ENCODE measurements around the gene AMN. TPM values are rescaled to one million over a fixed set of nuclear protein-coding genes. Genes with fewer than 3 reads are reported as not detected.

Gene AMN
- total RNA-seq, 4 donors from 2014 or later: 0.59 TPM; not detected in 3

DNA sequence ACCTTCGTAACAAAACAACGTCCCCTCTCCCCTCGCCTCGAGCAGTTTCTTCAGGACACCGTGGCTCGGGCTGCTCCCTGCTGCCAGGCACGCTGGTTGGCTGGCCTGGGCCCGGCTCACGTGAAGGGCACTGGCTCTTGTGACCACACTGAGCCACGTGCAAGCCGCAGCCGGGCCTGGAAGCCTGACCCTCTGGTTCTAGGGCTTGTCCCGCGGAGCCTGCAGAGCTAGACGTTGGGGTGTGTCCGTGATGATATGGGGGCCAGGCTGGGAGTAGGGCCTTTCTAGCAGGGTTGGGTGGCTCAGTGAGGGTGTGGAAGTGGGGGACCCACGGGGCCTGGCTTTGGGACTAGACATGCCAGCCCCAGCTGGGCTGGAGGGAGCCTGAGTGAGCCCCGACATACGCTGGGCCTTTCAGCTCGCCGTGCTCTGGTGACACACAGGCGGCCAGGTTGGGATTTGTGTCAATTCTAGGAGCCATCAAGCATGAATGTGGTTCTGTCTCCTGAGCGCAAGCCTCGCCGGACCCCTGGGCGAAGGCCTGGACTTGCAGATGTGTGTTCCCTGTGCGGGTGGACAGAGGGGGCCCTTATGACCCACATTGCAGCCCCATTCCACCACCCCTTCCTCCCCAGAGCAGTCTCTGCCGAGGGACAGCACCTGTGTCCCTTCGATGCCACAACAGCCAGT lies 13.6 kb upstream of the AMN start:
- Histone ChIP-seq H3K27ac (no peak overlapping the region), H3K36me3 (peaks cover 0 to 53% of the 10 kb centered on the region in 2 donors), H3K9me3 (no peaks in the 10 kb centered on the region), H3K4me3 (no peak overlapping the region), H3K4me1 (no peaks in the 10 kb centered on the region), H3K27me3 (no peaks in the 10 kb centered on the region)
- whole genome bisulfite sequencing, 2 donors (ENCODE audit: low coverage in 1 of 2): 93 to 96% methylated on average over 4 to 8 of the region's 29 CpGs
- no peak for ATAC-seq
- TF ChIP-seq POLR2AphosphoS5 (IDR thresholded peaks at IDR 0.05) (no peak), EP300 (IDR thresholded peaks at IDR 0.05) (no peak), POLR2A (IDR thresholded peaks at IDR 0.05) (no peak)
- TF ChIP-seq, protein P1, sequence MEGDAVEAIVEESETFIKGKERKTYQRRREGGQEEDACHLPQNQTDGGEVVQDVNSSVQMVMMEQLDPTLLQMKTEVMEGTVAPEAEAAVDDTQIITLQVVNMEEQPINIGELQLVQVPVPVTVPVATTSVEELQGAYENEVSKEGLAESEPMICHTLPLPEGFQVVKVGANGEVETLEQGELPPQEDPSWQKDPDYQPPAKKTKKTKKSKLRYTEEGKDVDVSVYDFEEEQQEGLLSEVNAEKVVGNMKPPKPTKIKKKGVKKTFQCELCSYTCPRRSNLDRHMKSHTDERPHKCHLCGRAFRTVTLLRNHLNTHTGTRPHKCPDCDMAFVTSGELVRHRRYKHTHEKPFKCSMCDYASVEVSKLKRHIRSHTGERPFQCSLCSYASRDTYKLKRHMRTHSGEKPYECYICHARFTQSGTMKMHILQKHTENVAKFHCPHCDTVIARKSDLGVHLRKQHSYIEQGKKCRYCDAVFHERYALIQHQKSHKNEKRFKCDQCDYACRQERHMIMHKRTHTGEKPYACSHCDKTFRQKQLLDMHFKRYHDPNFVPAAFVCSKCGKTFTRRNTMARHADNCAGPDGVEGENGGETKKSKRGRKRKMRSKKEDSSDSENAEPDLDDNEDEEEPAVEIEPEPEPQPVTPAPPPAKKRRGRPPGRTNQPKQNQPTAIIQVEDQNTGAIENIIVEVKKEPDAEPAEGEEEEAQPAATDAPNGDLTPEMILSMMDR (IDR thresholded peaks at IDR 0.05): no peak

DNA sequence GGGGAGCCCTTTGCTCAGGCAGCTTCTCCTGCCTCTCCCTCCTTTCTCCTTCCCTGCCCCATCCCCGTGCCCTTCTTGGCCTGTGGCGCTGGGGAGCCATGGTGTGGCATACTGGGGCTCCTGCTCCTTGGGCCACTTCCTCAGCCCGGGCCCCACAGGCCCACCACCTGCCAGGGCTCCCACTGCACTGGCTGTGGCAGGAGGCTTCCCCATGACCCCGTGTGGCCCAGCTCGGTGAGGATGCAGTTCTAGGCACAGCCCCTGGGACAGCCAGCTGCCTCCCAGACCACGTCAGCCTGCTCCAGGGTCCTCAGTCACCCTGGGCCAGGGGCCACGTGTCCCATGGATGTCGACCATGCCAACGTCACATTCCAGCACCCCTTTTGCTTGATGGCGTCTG lies 13.0 kb upstream of the AMN start:
- Histone ChIP-seq H3K27ac (no peak overlapping the region), H3K36me3 (peaks cover 0 to 50% of the 10 kb centered on the region in 2 donors), H3K4me1 (no peaks in the 10 kb centered on the region), H3K27me3 (no peaks in the 10 kb centered on the region), H3K9me3 (no peaks in the 10 kb centered on the region), H3K4me3 (no peak overlapping the region)
- WGBS, 2 donors (ENCODE audit: low coverage in 1 of 2): 88 to 100% methylated on average over 3 of the region's 10 CpGs
- no peak for TF ChIP-seq POLR2A (IDR thresholded peaks at IDR 0.05)
- no peak for TF ChIP-seq EP300 (IDR thresholded peaks at IDR 0.05)
- no peak for TF ChIP-seq POLR2AphosphoS5 (IDR thresholded peaks at IDR 0.05)
- TF ChIP-seq, protein P1 (IDR thresholded peaks at IDR 0.05): no peak
- ATAC-seq: no peak

DNA sequence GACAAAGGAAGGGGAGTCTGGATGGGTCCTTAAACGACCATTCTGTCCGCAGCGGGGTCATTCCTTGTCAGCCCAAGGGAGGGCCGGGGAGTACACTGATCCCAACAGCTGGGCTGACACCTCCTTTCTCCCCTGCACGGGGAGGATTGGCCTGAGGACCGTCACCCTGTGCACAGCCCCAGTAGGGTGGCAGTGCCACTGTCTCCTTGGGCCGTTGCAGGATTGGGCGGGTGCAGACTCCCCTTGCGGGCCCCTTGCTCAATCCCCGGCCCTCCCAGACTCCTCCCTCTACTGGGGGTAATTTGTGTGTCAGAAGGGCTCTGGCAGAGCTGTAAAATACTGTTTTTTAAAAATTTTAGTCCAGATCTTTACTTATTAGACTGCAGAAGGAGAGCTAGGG lies 12.6 kb upstream of the AMN start:
- ATAC-seq: no peak

DNA sequence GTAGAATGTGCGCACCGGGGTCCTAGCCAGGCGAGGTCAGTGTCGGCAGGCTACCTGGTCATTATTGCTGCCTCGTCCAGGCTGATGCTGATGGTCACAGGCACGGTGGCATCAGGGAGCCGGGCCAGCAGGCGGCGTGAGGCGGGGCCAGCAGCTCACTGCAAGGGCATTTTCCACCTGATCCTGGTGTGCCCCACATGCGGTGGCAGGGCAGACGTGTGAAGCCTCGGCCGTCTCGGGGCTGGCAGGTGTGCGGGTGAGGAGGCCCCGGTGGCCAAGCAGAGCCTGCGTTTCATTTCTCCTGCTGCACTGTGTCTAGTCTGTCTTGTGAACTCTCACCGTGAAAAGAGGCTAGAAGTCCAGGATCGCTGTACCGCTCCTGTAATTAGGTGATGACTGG lies 12.0 kb upstream of the AMN start:
- no peak overlapping the region for H3K4me3 ChIP-seq
- H3K27ac ChIP-seq: no peak overlapping the region
- H3K27me3 ChIP-seq: no peaks in the 10 kb centered on the region
- ATAC-seq: no peak
- no peaks in the 10 kb centered on the region for H3K4me1 ChIP-seq
- H3K36me3 ChIP-seq: peaks cover 0 to 42% of the 10 kb centered on the region in 2 donors
- no peaks in the 10 kb centered on the region for H3K9me3 ChIP-seq
- no CpG with 5 or more reads among the region's 21 CpGs for WGBS, 2 donors (ENCODE audit: low coverage in 1 of 2)
- TF ChIP-seq POLR2A (IDR thresholded peaks at IDR 0.05) (no peak), POLR2AphosphoS5 (IDR thresholded peaks at IDR 0.05) (no peak), EP300 (IDR thresholded peaks at IDR 0.05) (no peak)
- TF ChIP-seq, protein P1 (IDR thresholded peaks at IDR 0.05): no peak

More for the DNA sequence above, 12.6 kb upstream of the AMN start:
- Histone ChIP-seq H3K4me3 (no peak overlapping the region), H3K4me1 (no peaks in the 10 kb centered on the region), H3K27me3 (no peaks in the 10 kb centered on the region), H3K9me3 (no peaks in the 10 kb centered on the region), H3K36me3 (peaks cover 0 to 47% of the 10 kb centered on the region in 2 donors), H3K27ac (no peak overlapping the region)
- TF ChIP-seq EP300 (IDR thresholded peaks at IDR 0.05) (no peak), POLR2AphosphoS5 (IDR thresholded peaks at IDR 0.05) (no peak), POLR2A (IDR thresholded peaks at IDR 0.05) (no peak)
- TF ChIP-seq, protein P1 (IDR thresholded peaks at IDR 0.05): no peak
- 76 to 90% methylated on average over 3 to 5 of the region's 10 CpGs for WGBS, 2 donors (ENCODE audit: low coverage in 1 of 2)

DNA sequence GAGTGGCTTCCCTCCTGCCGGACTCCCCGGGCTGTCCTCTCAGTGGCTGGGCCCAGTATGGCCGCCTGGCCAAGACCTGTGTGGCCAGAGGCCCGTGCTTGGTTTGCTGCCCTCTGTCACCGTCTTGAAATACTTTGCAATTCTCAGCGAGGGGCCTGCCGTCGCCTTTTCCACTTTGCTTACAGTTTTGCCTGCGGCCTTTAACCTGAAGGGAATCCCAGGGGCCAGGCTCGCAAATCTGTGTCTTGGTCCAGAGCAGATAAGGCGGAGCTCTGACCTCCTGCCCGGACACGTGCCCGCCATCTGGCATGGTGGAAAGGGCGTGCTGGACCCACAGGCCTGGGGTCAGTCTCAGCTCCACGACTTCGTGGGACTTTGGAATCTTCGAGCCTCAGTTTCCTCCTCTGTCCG lies 10.9 kb upstream of the AMN start:
- TF ChIP-seq, protein P1 (IDR thresholded peaks at IDR 0.05): no peak
- TF ChIP-seq EP300 (IDR thresholded peaks at IDR 0.05) (no peak), POLR2AphosphoS5 (IDR thresholded peaks at IDR 0.05) (no peak), POLR2A (IDR thresholded peaks at IDR 0.05) (no peak)
- no peaks in the 10 kb centered on the region for H3K27me3 ChIP-seq
- H3K36me3 ChIP-seq: peaks cover 0 to 32% of the 10 kb centered on the region in 2 donors
- H3K4me1 ChIP-seq: no peaks in the 10 kb centered on the region
- no peak overlapping the region for H3K27ac ChIP-seq
- WGBS, 2 donors (ENCODE audit: low coverage in 1 of 2): 87% methylated on average over 12 of the region's 19 CpGs; no CpG with 5 or more reads in 1 of the 2 donors
- no peak for ATAC-seq
- H3K4me3 ChIP-seq: no peak overlapping the region
- no peaks in the 10 kb centered on the region for H3K9me3 ChIP-seq

All from gastroesophageal sphincter (tissue), 4 donors.